ENCODE results near the gene TWF1.
"Not testable (repeated sequence)": the region's sequence is repeated elsewhere in the genome, so short reads cannot be mapped to it uniquely, and the experiment has no call there.

Gene TWF1

GRCh38 chr12:43805860-43806736 lies at the start of gene TWF1:
TWF1 (minus strand) TSS chr12:43806317; CDS start chr12:43806245, 72 bp downstream.
- peak; percentile 91 for DNase-seq

GRCh38 chr12:43852744-43853143 lies 46.6 kb upstream of the TWF1 start:
- no peak for DNase-seq

GRCh38 chr12:43848786-43849185 lies 42.7 kb upstream of the TWF1 start:
- no peak for DNase-seq

GRCh38 chr12:43848226-43848507 lies 42.0 kb upstream of the TWF1 start:
- DNase-seq: no peak

GRCh38 chr12:43847425-43848225 lies 41.5 kb upstream of the TWF1 start:
- not testable (repeated sequence) for DNase-seq

- DNase-seq: no peak
Measured at GRCh38 chr12:43842259-43842658, 36.1 kb upstream of the TWF1 start.

- no peak for DNase-seq
Measured at GRCh38 chr12:43841253-43841652, 35.1 kb upstream of the TWF1 start.

GRCh38 chr12:43840338-43840737 lies 34.2 kb upstream of the TWF1 start:
- no peak for DNase-seq

- peak; percentile 3 for DNase-seq
Measured at GRCh38 chr12:43836475-43836989, 30.4 kb upstream of the TWF1 start.

- DNase-seq: peak; percentile 61
Measured at GRCh38 chr12:43835656-43836474, 29.7 kb upstream of the TWF1 start, which contains the start of gene TMEM117. TMEM117 (plus strand) TSS chr12:43836081.

- peak; percentile 3 for DNase-seq
Measured at GRCh38 chr12:43835264-43835655, 29.1 kb upstream of the TWF1 start.

GRCh38 chr12:43832463-43833168 lies 26.5 kb upstream of the TWF1 start:
- peak; percentile 28 for DNase-seq

- DNase-seq: no peak
Measured at GRCh38 chr12:43827093-43827492, 21.0 kb upstream of the TWF1 start.

- no peak for DNase-seq
Measured at GRCh38 chr12:43826681-43827080, 20.6 kb upstream of the TWF1 start.

GRCh38 chr12:43824207-43824775 lies 18.2 kb upstream of the TWF1 start:
- DNase-seq: no peak

GRCh38 chr12:43816168-43816567 lies 10.1 kb upstream of the TWF1 start:
- DNase-seq: peak; percentile 30

GRCh38 chr12:43815416-43815815 lies 9.3 kb upstream of the TWF1 start:
- no peak for DNase-seq

- DNase-seq: no peak
Measured at GRCh38 chr12:43812926-43813325, 6.8 kb upstream of the TWF1 start.

GRCh38 chr12:43812057-43812456 lies 5.9 kb upstream of the TWF1 start:
- DNase-seq: no peak

- no peak for DNase-seq
Measured at GRCh38 chr12:43807386-43807785, 1.3 kb upstream of the TWF1 start.

- DNase-seq: no peak
Measured at GRCh38 chr12:43806737-43807072, 588 bp upstream of the TWF1 start.

All from activated CD4-positive, alpha-beta T cell treated with anti-CD3 and anti-CD28 coated beads, Interleukin-10, Interleukin-2, amounts not matched to agents 100 ng/mL and 50 ng/mL, durations not matched to agents 16 hours and 8 hours (primary cell).